ENCODE measurements around the gene RNF114. TPM values are rescaled to one million over a fixed set of nuclear protein-coding genes. Genes with fewer than 3 reads are reported as not detected.

The RNF114 gene
- total RNA-seq: 37.1 and 45.2 TPM in 2 replicates

GRCh38 chr20:49936153-49937026 lies at the start of gene RNF114:
Gene RNF114, plus strand, starts transcription at chr20:49936397. Its CDS starts 16 bp downstream, at chr20:49936413.

GRCh38 chr20:49915380-49916145 lies 20.6 kb upstream of the RNF114 start, which contains the start of gene SPATA2:
Gene SPATA2, minus strand, starts transcription at chr20:49915529. Its CDS starts 7,039 bp downstream, at chr20:49908490.

GRCh38 chr20:49982346-49983122 lies 46.3 kb downstream of the RNF114 start, which contains the start of gene SNAI1:
Gene SNAI1, plus strand, starts transcription at chr20:49982980. Its CDS starts 80 bp downstream, at chr20:49983060.

Other genes with a start within 250 kb of the RNF114 start
- 33.0 and 48.4 TPM in 2 replicates for gene B4GALT5, start 222.5 kb upstream of the RNF114 start, total RNA-seq
- gene SLC9A8, start 123.6 kb upstream of the RNF114 start, total RNA-seq: 6.3 and 8.6 TPM in 2 replicates
- gene SPATA2, start 20.9 kb upstream of the RNF114 start, total RNA-seq: 0.76 and 0.95 TPM in 2 replicates
- 2.0 TPM in 2 replicates for gene SNAI1, start 46.6 kb downstream of the RNF114 start, total RNA-seq
- gene UBE2V1, start 176.8 kb downstream of the RNF114 start, total RNA-seq: 29.0 and 42.9 TPM in 2 replicates
- gene PEDS1, start 217.3 kb downstream of the RNF114 start, total RNA-seq: 9.2 and 10.2 TPM in 2 replicates

All from dermis lymphatic vessel endothelial cell (primary cell).